ENCODE data around the gene CTNND2. TPM values are rescaled to one million over a fixed set of nuclear protein-coding genes. Genes with fewer than 3 reads are reported as not detected.

CTNND2 gene
- total RNA-seq, 1 donor from 2014 or later: 10.1 TPM

DNA sequence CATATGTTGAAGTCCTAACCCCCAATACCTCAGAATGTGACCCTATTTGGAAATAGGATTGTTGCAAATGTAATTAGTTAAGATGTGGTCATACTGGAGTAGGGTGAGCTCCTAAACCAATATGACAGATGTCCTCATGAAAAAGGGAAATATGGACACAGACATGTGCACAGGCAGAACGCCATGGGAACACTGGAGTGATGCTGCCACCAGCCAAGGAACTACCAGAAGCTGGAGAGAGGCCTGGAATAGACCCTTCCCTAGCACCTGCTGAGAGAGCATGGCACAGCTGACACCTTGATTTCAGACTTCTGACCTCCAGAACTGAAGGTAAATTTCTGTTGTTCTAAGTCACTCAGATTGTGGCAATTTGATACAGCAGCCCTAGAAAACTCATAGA, 110.8 kb downstream of the CTNND2 start:
- DNase-seq (ENCODE audit: low spot score) (no peak), ATAC-seq (no peak)
- intact Hi-C loops (cut with DNase I): no loop called here

DNA sequence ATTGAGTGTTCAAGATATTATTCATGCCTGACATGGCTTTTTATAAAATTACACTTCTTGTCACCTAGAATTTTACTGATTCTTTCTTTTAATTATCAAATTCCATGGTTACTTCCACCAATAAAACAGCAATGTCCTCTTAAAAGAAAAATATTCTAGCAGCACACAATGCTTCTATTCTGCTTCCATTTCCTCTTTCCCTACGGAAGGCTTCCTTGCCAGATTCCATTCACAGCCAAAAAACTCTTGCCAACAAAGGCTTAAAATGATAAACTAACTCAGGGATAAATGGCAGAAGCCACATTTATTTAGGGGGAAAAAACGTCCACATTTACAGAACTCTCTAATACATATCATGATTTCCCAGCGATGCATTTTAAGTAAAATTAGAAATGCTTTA, 111.6 kb downstream of the CTNND2 start:
- intact Hi-C loops (cut with DNase I): no loop called here
- no peak for ATAC-seq

GRCh38 chr5:11791792-11792191, 112.5 kb downstream of the CTNND2 start:
- intact Hi-C loops (cut with DNase I): no loop called here
- DNase-seq (ENCODE audit: low spot score) (no peak), ATAC-seq (no peak)

More for the DNA sequence above, 111.6 kb downstream of the CTNND2 start:
- no peak for DNase-seq (ENCODE audit: low spot score)

- DNase-seq (ENCODE audit: low spot score) (no peak), ATAC-seq (no peak)
These were observed 114.0 kb downstream of the CTNND2 start for GRCh38 chr5:11790201-11790600.

DNA sequence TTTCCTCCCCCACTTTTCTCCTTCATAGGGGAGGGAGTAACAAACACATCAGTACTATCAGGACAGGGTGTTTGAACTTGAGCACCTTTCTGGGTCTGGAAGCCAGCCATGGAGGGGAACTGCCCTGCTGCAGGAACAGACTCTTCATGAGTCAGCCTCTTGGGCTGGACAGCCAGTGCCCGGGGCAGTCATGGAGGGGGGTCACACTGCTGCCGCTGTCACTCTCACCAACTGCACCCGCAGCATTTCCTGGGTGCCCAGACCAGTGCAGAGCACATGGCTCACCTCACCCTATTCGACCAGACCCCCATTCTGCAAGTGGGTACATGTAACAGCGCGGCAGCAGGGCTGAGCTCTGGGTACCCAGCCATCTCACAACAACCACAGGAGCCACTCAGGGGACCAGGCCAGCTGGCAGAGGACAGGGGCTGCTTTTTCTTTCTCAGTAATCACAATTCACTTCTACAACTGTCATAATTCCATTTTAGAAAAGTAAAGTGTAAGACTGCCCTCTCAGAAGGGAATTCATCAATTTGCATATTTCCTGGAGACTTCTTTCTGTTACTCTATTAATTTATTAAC, 118.4 kb downstream of the CTNND2 start:
- intact Hi-C loops (cut with DNase I): no loop called here
- ATAC-seq (no peak), DNase-seq (ENCODE audit: low spot score) (no peak)

More at GRCh38 chr5:11790201-11790600, 114.0 kb downstream of the CTNND2 start:
- intact Hi-C loops (cut with DNase I): no loop called here

DNA sequence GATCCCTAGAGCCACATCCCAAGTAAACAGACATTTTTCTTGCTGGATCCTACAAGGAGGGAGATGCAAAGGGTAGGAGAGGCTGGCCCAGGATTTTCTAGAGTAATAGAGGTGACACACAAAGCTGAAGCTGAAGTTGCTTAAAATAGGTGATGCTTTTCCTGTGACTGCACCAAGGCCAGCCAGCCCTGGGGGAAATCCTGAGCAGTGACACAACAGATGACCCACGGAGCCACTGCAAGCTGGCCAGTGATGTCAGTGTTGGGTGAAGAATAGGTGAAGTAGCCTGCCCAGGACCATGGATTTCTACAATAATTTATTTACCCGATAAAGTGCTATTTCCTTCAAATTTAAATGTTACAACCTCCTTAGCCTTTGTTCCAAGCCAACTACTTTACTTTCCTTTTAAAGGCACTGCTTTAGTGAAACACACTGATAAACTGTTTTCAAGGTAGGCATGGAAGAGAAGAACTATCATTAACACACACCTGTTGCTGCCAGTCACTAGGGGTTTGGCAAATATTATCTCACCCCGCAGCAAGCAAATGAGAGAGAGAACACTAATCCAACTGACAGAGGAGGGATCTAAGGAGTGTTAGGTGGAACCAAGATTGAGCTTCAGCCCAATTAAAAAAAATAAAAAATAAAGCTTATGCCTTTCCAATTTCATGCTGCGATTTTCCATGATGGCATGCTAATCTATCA, 123.5 kb downstream of the CTNND2 start:
- ATAC-seq: no peak
- intact Hi-C loops (cut with DNase I): no loop called here
- no peak for DNase-seq (ENCODE audit: low spot score)

DNA sequence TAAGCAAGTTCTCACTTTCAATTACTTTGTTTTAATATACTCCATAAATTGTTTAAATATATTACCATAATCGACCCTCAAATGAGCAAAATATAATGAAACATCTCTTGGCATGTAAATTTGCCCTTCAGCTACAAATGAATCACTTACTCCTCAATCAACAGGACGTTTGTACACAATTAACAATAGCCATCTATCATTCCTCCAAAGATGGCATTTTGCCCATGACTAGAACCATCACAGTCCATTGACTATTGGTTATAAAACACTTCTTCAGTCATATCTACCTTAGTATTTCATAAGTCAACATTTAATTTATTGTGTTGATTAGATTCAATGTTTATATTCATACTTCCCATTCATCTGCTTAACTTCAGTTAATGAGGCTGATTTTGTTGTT, 127.2 kb downstream of the CTNND2 start:
- intact Hi-C loops (cut with DNase I): no loop called here
- ATAC-seq: no peak
- DNase-seq (ENCODE audit: low spot score): no peak

- no peak for DNase-seq (ENCODE audit: low spot score)
- no peak for ATAC-seq
- intact Hi-C loops (cut with DNase I): no loop called here
These were observed 133.9 kb downstream of the CTNND2 start for GRCh38 chr5:11770310-11770709.

DNA sequence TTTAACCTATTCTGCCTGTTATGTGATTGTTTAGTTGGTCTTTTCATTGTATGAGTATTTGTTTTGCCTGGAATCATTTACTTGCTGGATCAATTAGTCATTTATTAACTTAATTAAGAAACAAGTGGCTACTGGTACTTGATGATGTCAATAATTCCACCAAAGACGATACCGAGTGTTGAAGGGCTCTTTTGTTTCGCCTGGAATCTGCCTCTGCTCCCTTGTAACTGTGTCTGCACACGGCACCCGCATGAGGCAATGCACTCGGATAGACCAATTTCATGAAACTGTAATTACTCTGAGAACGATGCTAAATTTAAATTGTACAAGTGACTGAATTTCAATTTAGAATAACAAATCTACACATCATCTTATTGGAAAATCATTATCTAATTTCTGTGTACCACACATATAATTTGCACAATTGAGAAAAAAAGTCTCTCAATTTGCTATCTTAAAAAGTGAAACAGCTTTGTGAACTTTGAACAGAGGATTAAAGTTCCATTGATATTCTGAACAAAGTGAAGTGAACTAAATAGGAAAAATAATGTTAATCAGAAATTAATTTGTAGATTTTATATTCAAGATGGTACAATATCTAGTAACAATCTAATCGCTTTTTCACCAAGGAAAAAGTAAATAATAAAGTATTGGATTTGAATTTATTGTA, 143.2 kb downstream of the CTNND2 start:
- intact Hi-C loops (cut with DNase I): no loop called here
- DNase-seq (ENCODE audit: low spot score): no peak
- ATAC-seq: no peak

DNA sequence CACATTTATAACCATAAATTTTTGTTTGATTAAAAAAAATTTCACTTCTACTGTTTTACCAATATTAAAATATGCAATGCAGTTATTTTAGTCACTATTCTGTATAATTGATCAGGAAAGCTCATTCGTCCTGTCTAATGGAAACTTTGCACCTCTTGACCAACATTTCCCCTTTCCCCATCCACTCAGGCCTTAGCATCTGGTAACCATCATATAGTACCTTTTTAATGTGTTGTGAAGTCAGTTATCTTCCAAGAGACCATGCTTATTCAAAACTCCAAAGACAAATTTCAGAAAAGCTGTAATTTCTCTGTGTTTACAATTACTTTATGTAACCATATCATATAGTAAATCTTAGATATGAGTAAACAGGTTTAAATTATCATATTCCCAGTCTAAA, 145.9 kb downstream of the CTNND2 start:
- no peak for DNase-seq (ENCODE audit: low spot score)
- intact Hi-C loops (cut with DNase I): no loop called here
- no peak for ATAC-seq

DNA sequence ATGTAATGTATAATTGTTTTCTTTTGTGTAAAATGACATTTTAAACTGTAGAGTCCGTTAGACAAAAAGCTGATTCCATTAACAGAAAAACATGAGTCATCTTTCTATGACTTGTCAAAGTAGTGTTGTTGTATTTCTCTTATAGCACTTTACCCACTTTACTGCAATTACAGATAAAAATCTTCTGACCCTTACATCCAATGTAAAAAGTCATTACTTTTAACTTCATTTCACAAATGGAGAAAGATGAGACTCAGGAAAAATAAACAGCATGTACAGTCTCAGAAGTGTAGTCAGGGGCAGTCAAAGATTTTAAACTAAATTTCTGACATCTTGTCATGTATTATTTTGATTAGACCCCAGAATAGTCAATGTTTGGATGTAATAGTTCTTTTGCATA, 146.6 kb downstream of the CTNND2 start:
- no peak for ATAC-seq
- intact Hi-C loops (cut with DNase I): no loop called here

GRCh38 chr5:11737010-11737409, 167.2 kb downstream of the CTNND2 start:
- intact Hi-C loops (cut with DNase I): no loop called here

More for the DNA sequence above, 146.6 kb downstream of the CTNND2 start:
- no peak for DNase-seq (ENCODE audit: low spot score)

DNA sequence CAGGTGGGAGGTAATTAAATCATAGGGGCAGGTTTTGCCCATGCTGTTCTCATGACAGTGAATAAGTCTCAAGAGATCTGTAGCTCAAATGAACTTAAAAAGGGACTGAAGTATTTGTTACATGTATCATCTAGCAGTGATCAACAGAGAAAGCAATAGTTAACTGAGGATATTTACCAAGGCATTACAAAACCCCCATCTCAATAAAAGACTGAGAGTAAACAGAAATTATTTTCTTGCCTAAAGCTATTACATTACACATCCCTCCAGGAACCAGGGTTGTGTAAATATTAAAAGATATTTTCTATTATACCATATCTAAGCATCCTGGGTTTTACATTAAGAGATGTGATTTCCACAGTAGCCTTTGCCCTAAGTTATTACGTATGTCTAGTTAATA, 169.9 kb downstream of the CTNND2 start:
- DNase-seq (ENCODE audit: low spot score) (no peak), ATAC-seq (no peak)
- intact Hi-C loops (cut with DNase I): no loop called here

More at GRCh38 chr5:11737010-11737409, 167.2 kb downstream of the CTNND2 start:
- ATAC-seq (no peak), DNase-seq (ENCODE audit: low spot score) (no peak)

GRCh38 chr5:11733840-11734192, 170.4 kb downstream of the CTNND2 start:
- no peak for ATAC-seq
- intact Hi-C loops (cut with DNase I): no loop called here
- DNase-seq (ENCODE audit: low spot score): no peak

- DNase-seq (ENCODE audit: low spot score): no peak
- ATAC-seq: no peak
- intact Hi-C loops (cut with DNase I): no loop called here
These were observed 170.9 kb downstream of the CTNND2 start for GRCh38 chr5:11733185-11733839.

- no peak for DNase-seq (ENCODE audit: low spot score)
- intact Hi-C loops (cut with DNase I): no loop called here
- ATAC-seq: no peak
These were observed 179.3 kb downstream of the CTNND2 start for GRCh38 chr5:11724940-11725339.

DNA sequence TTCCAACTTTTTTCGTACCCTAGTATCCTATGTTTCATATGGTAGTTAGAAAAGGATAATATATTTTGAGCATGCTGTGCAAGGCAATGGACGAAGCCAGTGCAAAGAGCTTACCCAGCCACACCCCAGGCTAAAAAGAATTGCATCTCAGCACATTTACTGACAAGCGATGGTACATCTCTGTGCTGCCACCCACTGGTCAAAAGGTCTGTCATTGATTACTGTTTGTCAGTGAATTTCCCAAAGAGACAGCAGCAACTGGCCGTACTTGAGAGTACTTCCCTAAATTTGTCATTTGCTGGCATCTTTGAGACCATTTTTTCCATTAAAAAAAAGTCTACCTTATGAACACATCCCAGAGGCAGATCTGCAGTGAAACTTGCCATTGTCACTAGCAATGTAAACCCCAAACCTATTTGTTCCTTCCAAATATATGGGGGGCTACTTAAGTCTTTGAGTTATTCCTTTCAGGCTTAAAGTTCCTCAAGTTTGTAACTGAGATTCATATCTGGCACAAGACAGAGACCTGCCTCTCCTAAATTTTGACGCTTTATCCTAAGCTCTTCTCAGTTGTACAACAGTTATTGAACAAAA, 184.3 kb downstream of the CTNND2 start:
- no peak for ATAC-seq
- no peak for DNase-seq (ENCODE audit: low spot score)
- intact Hi-C loops (cut with DNase I): no loop called here

- DNase-seq (ENCODE audit: low spot score) (no peak), ATAC-seq (no peak)
- intact Hi-C loops (cut with DNase I): no loop called here
These were observed 188.6 kb downstream of the CTNND2 start for GRCh38 chr5:11715461-11716196.

- DNase-seq (ENCODE audit: low spot score): no peak
- ATAC-seq: no peak
- intact Hi-C loops (cut with DNase I): no loop called here
These were observed 192.3 kb downstream of the CTNND2 start for GRCh38 chr5:11711932-11712331.
